ENCODE measurements around the gene LETM1. TPM values are rescaled to one million over a fixed set of nuclear protein-coding genes. Genes with fewer than 3 reads are reported as not detected.

Gene LETM1
- total and polyA plus RNA-seq, 2 experiments from 2014 or later = 29.4 to 46.0 TPM

- no peak overlapping the region for H3K4me3 ChIP-seq
- no peak overlapping the region for H3K4me2 ChIP-seq
- 88% methylated on average over 16 of the region's 33 CpGs for WGBS (ENCODE audit: low lambda C conversion rate, missing lambda C conversion rate)
- no peaks in the 10 kb centered on the region for H3K27me3 ChIP-seq
- peaks cover 67% of the 10 kb centered on the region for H3K4me1 ChIP-seq (ENCODE audit: insufficient read depth)
- DNase-seq (ENCODE audit: low spot score) = no peak
- no peaks in the 10 kb centered on the region for H4K20me1 ChIP-seq (ENCODE audit: insufficient read depth, poor library complexity, severe bottlenecking)
- no peaks in the 10 kb centered on the region for H3K9me2 ChIP-seq (replicated peaks; ENCODE audit: insufficient read depth)
- no peaks in the 10 kb centered on the region for H3K36me3 ChIP-seq (replicated peaks; ENCODE audit: insufficient read depth, low read depth)
- no peaks in the 10 kb centered on the region for H3K79me2 ChIP-seq
- no peaks in the 10 kb centered on the region for H3K9me3 ChIP-seq (ENCODE audit: low read depth)
- H2AFZ ChIP-seq = no peak overlapping the region
- no peak overlapping the region for H3K27ac ChIP-seq
- TF ChIP-seq EZH2 (IDR thresholded peaks at IDR 0.05; ENCODE audit: borderline replicate concordance) = no peak
- no peak for TF ChIP-seq CTCF (IDR thresholded peaks at IDR 0.05; ENCODE audit: poor library complexity)
- TF ChIP-seq EZH2phosphoT487 (IDR thresholded peaks at IDR 0.05; ENCODE audit: low read depth, severe bottlenecking, unreplicated experiment) = no peak
Observed at GRCh38 chr4:1770245-1770644, 85.7 kb downstream of the LETM1 start.

GRCh38 chr4:1769692-1770091 is 86.3 kb downstream of the LETM1 start:
- Histone ChIP-seq H3K27me3 (no peaks in the 10 kb centered on the region), H2AFZ (no peak overlapping the region), H3K9me3 (ENCODE audit: low read depth) (no peaks in the 10 kb centered on the region), H4K20me1 (ENCODE audit: insufficient read depth, poor library complexity, severe bottlenecking) (no peaks in the 10 kb centered on the region), H3K79me2 (no peaks in the 10 kb centered on the region), H3K36me3 (replicated peaks; ENCODE audit: insufficient read depth, low read depth) (no peaks in the 10 kb centered on the region), H3K4me3 (no peak overlapping the region), H3K27ac (peak overlapping the region; percentile 91), H3K4me2 (no peak overlapping the region), H3K4me1 (ENCODE audit: insufficient read depth) (peaks cover 67% of the 10 kb centered on the region), H3K9me2 (replicated peaks; ENCODE audit: insufficient read depth) (no peaks in the 10 kb centered on the region)
- no peak for DNase-seq (ENCODE audit: low spot score)
- TF ChIP-seq EZH2phosphoT487 (IDR thresholded peaks at IDR 0.05; ENCODE audit: low read depth, severe bottlenecking, unreplicated experiment) (no peak), EZH2 (IDR thresholded peaks at IDR 0.05; ENCODE audit: borderline replicate concordance) (no peak), CTCF (IDR thresholded peaks at IDR 0.05; ENCODE audit: poor library complexity) (no peak)
- WGBS (ENCODE audit: low lambda C conversion rate, missing lambda C conversion rate) = 88% methylated on average over 6 of the region's 6 CpGs

GRCh38 chr4:1768367-1769034 is 87.5 kb downstream of the LETM1 start:
- Histone ChIP-seq H3K4me2 (peak overlapping the region; percentile 93), H3K4me1 (ENCODE audit: insufficient read depth) (peaks cover 75% of the 10 kb centered on the region), H3K36me3 (replicated peaks; ENCODE audit: insufficient read depth, low read depth) (no peaks in the 10 kb centered on the region), H4K20me1 (ENCODE audit: insufficient read depth, poor library complexity, severe bottlenecking) (no peaks in the 10 kb centered on the region), H3K79me2 (no peaks in the 10 kb centered on the region), H2AFZ (no peak overlapping the region), H3K27me3 (no peaks in the 10 kb centered on the region), H3K9me3 (ENCODE audit: low read depth) (no peaks in the 10 kb centered on the region), H3K4me3 (no peak overlapping the region), H3K27ac (peak overlapping the region; percentile 91), H3K9me2 (replicated peaks; ENCODE audit: insufficient read depth) (no peaks in the 10 kb centered on the region)
- WGBS (ENCODE audit: low lambda C conversion rate, missing lambda C conversion rate) = 54% methylated on average over 23 of the region's 23 CpGs
- TF ChIP-seq EZH2 (IDR thresholded peaks at IDR 0.05; ENCODE audit: borderline replicate concordance) (no peak), CTCF (IDR thresholded peaks at IDR 0.05; ENCODE audit: poor library complexity) (no peak), EZH2phosphoT487 (IDR thresholded peaks at IDR 0.05; ENCODE audit: low read depth, severe bottlenecking, unreplicated experiment) (no peak)
- DNase-seq (ENCODE audit: low spot score) = peak; percentile 73
